LNCAP (cell line): ENCODE measurements around the gene HRH2.

Experiments
- CTCF ChIP-seq: fragments of 450-650 bp; IDR thresholded peaks from 2 replicates; pipeline ENCODE4 v1.5.1; 2017; ENCODE audit warnings: mild to moderate bottlenecking

The HRH2 gene

GRCh38 chr5:175657593-175658271 is at the start of gene HRH2:
Gene HRH2, plus strand, starts transcription at chr5:175658071. Its CDS starts 25,163 bp downstream, at chr5:175683234.
- TF ChIP-seq CTCF = no peak

- no peak for TF ChIP-seq CTCF
Observed at GRCh38 chr5:175609526-175609925, 48.3 kb upstream of the HRH2 start.

DNA sequence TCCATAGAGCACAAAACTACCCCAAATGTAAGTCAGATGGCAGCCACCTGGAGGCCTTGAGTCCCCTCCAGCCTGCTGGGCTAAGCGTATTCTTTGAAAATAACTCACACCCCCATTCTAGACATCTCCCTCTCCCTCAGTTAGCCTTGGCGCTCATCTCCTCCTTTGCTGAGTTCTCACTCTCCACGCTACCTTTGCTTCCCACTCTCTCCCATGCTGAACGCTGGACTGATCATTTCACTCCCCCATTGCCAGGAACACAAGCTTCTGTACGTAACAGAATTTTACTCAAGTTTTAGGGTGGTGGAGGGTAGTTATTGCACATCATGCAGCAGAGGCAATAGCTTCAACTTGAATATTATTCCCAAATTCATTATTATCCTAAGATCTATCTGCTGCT is 47.5 kb upstream of the HRH2 start:
- no peak for TF ChIP-seq CTCF

GRCh38 chr5:175610898-175611297 is 47.0 kb upstream of the HRH2 start:
- no peak for TF ChIP-seq CTCF

- TF ChIP-seq CTCF = no peak
Observed at GRCh38 chr5:175614223-175614815, 43.6 kb upstream of the HRH2 start.

- no peak for TF ChIP-seq CTCF
Observed at GRCh38 chr5:175614861-175615260, 43.0 kb upstream of the HRH2 start.

DNA sequence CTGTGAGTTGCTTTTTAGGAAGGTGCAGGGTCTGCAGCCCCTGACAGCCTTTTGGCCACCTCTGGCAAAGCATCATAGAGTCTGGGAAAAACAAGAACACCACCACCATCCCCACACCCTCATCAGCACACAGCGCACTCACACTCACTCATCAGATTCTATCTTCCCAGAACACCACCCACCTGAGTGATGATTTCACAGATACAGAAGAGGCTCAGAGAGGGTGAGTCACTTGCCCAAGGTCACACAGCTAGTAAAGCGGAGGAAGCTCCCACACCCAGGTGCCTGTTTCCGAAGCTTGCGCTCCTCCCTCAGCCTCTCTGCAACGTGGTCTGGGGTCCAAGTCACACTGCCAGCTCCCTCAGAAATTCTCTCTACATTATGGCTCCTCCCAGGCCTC is 41.8 kb upstream of the HRH2 start:
- no peak for TF ChIP-seq CTCF
